Measurements from ENCODE around the gene EIF3F. TPM values are rescaled to one million over a fixed set of nuclear protein-coding genes. Genes with fewer than 3 reads are reported as not detected.
A peak's percentile ranks its signal among the peaks of the same experiment; 100 is the strongest.

The EIF3F gene
- total and polyA plus RNA-seq, 2 of the 8 experiments (the other 6 are each of a cell fraction or from before 2014, with no cell fraction given): 222 to 388 TPM

- H2AFZ ChIP-seq (ENCODE audit: low read length): no peak overlapping the region; the same call in 1 of the 2 replicates
- H3K18ac ChIP-seq (ENCODE audit: extremely low read depth, low read length): peak overlapping the region; percentile 1; the same call in 1 of the 2 replicates
- peaks cover 0 to 6% (median 3%) of the 10 kb centered on the region in 4 experiments; a peak in 3 of 7 replicates for H3K4me1 ChIP-seq (replicated peaks in 1 of 4; ENCODE audit: control insufficient read depth in 3 of 4, insufficient read depth in 4 of 4, low read length in 3 of 4)
- peak overlapping the region; percentile 27; the same call in 1 of the 2 replicates for H2BK5ac ChIP-seq (ENCODE audit: low read depth, low read length)
- H3K79me2 ChIP-seq (ENCODE audit: control insufficient read depth in 1 of 2, insufficient read depth in 2 of 2, low read length in 2 of 2): no peaks in the 10 kb centered on the region
- no peak overlapping the region for H3K9ac ChIP-seq (replicated peaks in 1 of 4; ENCODE audit: extremely low read depth in 1 of 4, low read depth in 3 of 4, low read length in 3 of 4)
- TF ChIP-seq TBP (IDR thresholded peaks at IDR 0.05; ENCODE audit: low read depth, low read length) (no peak), CTBP2 (IDR thresholded peaks at IDR 0.05; ENCODE audit: borderline replicate concordance, insufficient read depth, insufficient read length, low read length) (no peak)
- H2BK120ac ChIP-seq (replicated peaks; ENCODE audit: low read depth, low read length): no peak overlapping the region
- no peak overlapping the region for H3K27ac ChIP-seq (ENCODE audit: low read depth, low read length)
- peak overlapping the region; percentile 93 for H2BK15ac ChIP-seq (ENCODE audit: low read length)
- peak overlapping the region; percentile 61; the same call in 1 of the 2 replicates for H2BK12ac ChIP-seq (ENCODE audit: low read depth, low read length)
- no peak overlapping the region for H4K5ac ChIP-seq (ENCODE audit: insufficient read length, low read depth, low read length)
- H3K36me3 ChIP-seq (ENCODE audit: control insufficient read depth in 2 of 4, insufficient read depth in 4 of 4, low read length in 3 of 4): no peaks in the 10 kb centered on the region
- CTCF ChIA-PET (ENCODE audit: partially characterized antibody): interaction anchor here (0.9 kb wide), 1 partner anchor 66 kb away, joined by 5 read pairs; no protein-coding TSS in a partner anchor
- no peak overlapping the region for H4K8ac ChIP-seq (ENCODE audit: extremely low read depth, insufficient read depth, low read length)
- no peak for DNase-seq (ENCODE audit: low read depth in 1 of 2, low spot score in 2 of 2)
- H3K56ac ChIP-seq (replicated peaks; ENCODE audit: insufficient read length, low read depth, low read length): no peak overlapping the region
- H3K23ac ChIP-seq (ENCODE audit: insufficient read length): no peak overlapping the region
- POLR2A ChIA-PET (ENCODE audit: partially characterized antibody): interaction anchor here (2.2 kb wide), 1 partner anchor 15 kb away, joined by 8 read pairs; the partner anchor contains the start of gene EIF3F
- no peak overlapping the region for H3K14ac ChIP-seq (ENCODE audit: insufficient read length)
- H4K20me1 ChIP-seq (replicated peaks in 1 of 2; ENCODE audit: control insufficient read depth in 1 of 2, insufficient read depth in 2 of 2, low read length in 2 of 2): no peaks in the 10 kb centered on the region
- no peak overlapping the region for H3K4me2 ChIP-seq (ENCODE audit: insufficient read depth in 1 of 2, low read depth in 2 of 2, low read length in 2 of 2)
- FAIRE-seq: no peak
- H3K23me2 ChIP-seq (ENCODE audit: low read depth, low read length): no peaks in the 10 kb centered on the region
- no peaks in the 10 kb centered on the region for H3K9me3 ChIP-seq (ENCODE audit: insufficient read depth in 2 of 2, low read depth in 1 of 2, low read length in 1 of 2)
- H4K91ac ChIP-seq (replicated peaks; ENCODE audit: insufficient read length, low read length): no peak overlapping the region
- no peaks in the 10 kb centered on the region for H3K79me1 ChIP-seq (ENCODE audit: low read depth, low read length)
- H3K4me3 ChIP-seq (ENCODE audit: extremely low read depth in 1 of 4, insufficient read depth in 2 of 4, low read depth in 3 of 4, low read length in 4 of 4): no peak overlapping the region
- no peak overlapping the region for H3K4ac ChIP-seq (replicated peaks; ENCODE audit: insufficient read length, low read depth, low read length)
- peak overlapping the region; percentile 84; the same call in 1 of the 2 replicates for H2BK20ac ChIP-seq (ENCODE audit: low read length)
- no peaks in the 10 kb centered on the region for H3K27me3 ChIP-seq (replicated peaks in 1 of 4; ENCODE audit: control insufficient read depth in 3 of 4, extremely low read depth in 1 of 4, insufficient read depth in 3 of 4, low read length in 3 of 4)
- no peak overlapping the region for H2AK5ac ChIP-seq (ENCODE audit: low read depth, low read length)
Observed at GRCh38 chr11:7971846-7972245, 15.3 kb upstream of the EIF3F start.

All from H1 (cell line).